Measurements from ENCODE around the gene ZNF559.
"Not testable (repeated sequence)": the region's sequence is repeated elsewhere in the genome, so short reads cannot be mapped to it uniquely, and the experiment has no call there.

ZNF559 gene

DNA sequence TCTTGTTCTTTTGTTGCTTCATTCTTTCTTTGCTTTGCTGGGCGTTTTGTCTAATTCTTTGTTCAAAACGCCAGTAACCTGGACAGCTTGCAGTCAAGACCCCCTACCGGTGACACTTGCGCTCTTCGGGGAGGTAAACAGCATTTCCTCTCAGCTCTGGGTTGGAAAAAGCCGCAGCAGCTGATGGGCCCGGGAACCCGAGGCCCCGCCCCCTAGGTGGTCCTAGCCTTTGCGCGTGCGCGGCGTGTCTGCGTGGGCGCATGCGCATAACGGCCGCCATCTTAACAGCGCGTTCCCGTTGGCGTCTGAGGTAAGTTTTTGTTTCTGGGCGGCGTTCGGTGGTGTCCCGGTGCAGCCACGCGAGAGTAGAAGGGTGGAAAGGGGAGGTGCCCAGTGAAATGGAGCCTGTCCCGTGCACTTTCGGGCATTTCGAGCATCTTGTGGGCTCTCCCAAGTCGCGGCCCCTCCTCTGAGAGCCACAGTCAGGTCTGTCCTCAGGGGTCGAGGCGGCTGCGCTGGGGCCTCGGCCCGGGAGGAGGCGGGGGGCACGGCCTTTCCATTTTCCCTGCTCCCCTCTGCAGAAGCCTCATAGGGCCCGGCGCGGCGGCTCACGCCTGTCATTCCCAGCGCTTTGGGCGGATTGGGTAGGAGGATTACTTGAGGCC, at the start of gene ZNF559:
TSS of gene ZNF559 (plus strand) at position 261 of the 665 bp plus-strand sequence. CDS start 14,371 bp downstream, outside the sequence.
- peak; percentile 93 to 96 (median 95) for DNase-seq (ENCODE audit: low read depth in 3 of 3)

DNA sequence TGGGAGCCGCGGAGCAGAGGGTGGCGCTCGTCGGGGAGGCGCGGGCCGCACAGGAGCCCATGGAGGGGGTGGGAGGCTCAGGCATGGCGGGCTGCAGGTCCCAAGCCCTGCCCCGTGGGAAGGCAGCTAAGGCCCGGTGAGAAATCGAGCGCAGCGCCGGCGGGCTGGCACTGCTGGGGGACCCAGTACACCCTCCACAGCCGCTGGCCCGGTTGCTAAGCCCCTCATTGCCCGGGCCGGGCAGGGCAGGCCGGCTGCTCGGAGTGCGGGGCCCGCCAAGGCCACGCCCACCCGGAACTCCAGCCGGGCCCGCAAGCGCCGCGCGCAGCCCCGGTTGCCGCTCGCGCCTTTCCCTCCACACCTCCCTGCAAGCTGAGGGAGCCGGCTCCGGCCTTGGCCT, 40.5 kb upstream of the ZNF559 start:
- DNase-seq (ENCODE audit: low read depth in 3 of 3): not testable (repeated sequence)

DNA sequence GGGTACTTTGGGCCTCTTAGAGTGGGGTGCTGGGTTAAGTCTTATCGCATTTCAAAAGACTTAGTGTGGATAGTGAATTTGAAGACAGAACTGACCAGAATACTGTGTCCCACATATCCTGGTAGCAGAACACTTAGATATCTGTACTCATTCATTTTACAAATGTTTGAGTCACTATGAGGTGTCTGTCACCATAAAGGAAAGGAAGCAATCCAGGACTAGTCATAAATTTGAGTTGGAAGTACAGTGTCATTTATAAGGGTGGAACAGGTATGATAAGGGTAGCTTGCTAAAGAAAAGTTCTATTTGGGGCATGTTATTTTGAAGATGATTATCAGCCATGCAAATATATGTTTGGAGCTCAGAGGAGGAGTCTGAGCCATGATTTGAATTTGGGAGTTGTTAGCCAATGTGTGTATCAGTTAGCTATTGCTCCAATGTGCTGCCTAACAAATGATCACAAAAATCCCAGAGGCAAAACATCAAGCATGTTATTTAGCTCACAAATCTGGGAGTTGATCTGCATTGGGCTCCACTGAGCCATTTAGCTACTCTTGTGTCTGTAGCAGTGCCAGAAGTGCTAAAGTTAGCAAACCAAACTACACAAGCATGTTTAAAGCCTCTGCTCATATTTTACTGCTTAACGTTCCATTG, 34.6 kb upstream of the ZNF559 start:
- DNase-seq (ENCODE audit: low read depth in 3 of 3): no peak

DNA sequence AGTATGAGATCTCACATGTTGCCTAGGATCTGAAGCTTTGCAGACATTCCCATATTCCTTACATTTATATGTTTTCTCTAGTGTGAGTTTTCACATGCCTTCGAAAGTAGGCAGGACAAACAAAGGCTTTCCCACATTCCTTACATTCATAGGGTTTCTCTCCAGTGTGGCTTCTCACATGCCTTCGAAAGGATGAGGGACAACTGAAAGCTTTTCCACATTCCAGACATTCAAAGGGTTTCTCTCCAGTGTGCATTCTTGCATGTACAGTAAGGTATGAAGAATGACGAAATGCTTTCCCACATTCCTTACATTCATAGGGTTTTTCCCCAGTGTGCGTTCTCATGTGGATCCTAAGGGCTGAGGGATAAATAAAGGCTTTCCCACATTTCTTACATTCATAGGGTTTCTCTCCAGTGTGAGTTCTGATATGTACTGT, 28.5 kb upstream of the ZNF559 start:
- no peak for DNase-seq (ENCODE audit: low read depth in 3 of 3)

DNA sequence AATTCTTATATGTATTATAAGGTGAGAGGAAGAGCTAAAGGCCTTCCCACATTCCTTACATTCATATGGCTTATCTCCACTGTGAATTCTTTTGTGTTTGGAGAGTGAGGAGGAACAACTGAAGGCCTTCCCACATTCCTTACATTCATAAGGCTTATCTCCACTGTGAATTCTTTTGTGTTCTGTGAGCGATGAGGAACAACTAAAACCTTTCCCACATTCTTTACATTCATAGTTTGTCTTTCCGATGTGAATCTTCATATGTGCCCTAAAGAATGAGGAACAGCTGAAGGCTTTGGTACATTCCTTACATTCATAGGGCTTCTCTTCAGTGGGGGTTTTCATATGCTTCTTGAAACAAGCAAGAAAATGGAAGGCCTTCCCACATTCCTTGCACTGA, 27.6 kb upstream of the ZNF559 start:
- DNase-seq (ENCODE audit: low read depth in 3 of 3): no peak

DNA sequence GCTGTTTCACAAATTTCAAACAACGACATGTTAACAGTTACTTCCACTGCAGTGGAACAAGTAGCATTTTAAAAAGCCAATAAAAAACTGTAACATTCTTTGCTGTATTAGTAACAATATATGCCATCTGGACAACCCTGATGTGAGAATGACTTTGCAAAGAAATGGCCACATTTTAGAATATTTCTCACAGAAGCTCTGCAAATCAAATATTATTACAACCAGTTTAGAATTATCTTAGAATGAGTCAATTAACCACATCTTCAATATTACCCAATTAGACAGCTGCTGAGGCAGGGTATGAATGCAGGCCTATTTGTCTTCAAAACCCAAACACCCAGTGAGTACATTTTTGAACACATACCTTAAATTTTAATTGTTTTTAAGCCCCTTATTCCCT, 17.5 kb upstream of the ZNF559 start:
- DNase-seq (ENCODE audit: low read depth in 3 of 3): no peak

DNA sequence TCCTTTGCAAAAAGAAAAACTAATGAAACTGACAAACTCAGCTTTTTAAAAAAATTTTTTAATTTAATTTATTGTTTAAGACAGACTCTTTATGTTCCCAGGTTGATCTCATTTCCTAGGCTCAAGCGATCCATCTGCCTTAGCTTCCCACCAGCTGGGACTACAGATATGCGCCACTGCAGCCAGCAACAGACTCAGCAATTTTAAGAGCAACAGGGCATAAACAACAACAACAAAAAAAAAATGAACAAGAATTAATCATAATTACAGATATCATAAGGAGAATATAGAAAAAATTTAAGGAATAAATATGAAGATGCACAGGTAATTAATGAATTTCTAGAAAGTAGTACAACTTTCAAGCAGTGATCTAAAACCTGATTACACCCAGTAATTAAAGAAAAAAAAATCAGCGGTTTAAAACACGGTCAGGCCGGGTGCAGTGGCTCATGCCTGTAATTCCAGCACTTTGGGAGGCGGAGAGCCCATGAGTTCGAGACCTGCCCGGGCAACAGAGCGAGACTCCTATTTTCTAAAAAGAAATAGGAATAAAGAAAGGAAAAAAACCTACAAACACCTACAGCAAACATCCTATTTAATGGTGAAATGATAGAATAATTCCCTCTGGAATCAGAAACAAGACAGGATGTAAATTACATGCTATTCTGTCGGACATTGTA, 15.7 kb upstream of the ZNF559 start:
- DNase-seq (ENCODE audit: low read depth in 3 of 3): no peak

DNA sequence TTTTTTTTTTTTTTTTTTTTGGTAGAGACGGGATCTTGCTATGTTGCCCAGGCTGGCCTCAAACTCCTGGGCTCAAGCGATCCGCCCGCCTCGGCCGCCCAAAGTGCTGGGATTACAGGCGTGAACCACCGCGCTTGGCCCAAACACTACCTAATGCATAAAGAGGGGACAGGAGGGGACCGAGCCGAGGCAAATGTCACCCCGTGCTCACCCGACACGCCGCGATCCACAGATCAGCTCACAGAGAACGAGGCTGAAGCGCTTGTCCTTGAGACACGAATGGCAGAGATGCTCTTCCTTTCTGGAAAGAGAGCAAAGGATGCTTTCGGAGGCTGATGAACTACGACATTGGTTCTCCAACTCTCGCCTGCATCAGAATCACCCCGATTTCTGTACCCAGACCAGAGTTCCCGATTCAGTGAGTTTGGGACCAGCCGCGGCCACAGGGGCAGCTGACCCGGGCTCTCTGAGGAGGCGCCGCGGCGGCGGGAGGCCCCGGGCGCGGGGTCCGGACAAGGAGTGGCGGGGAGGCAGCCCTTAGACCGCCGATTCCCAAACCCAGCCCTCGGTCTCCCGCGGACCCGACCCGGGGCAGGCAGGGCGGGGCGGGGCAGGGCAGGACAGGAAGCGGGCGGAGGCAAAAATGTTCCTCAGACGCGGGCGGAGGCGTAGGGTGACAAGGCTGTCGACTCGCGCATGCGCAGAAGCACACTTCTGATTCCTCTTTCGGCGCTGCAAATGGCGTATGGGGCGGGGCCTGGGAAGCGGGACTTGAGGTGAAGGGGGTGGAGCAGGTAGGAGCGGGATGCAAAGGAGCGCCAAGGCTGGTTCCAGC, 14.6 kb upstream of the ZNF559 start, which contains the start of gene ZNF699:
TSS of gene ZNF699 (minus strand) at position 700 of the 835 bp plus-strand sequence. CDS start 4,719 bp downstream, outside the sequence.
- peak; percentile 98 to 99 (median 98) for DNase-seq (ENCODE audit: low read depth in 3 of 3)

DNA sequence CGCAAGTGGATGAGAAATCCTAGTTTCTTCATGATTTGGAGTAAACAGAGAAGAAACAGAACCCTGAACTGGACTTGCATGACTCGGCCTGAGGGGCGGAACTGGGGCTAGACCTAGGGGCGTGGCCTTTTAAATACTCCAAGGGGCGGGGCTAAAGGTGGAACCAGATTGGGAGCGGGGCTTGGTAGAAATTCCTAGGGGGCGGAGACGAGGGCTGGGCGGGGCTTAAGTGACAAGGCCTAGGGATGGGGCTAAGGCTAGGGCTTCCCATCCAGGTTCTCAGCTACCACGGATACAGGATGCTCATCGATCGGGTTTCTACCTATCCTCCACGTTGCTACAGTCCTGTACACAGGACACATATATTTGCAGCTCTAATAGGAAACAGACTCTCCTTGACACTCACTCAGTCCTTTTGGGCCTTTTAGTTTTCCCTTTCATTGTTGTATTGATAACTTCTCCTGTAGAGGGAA, 14.0 kb upstream of the ZNF559 start:
- DNase-seq (ENCODE audit: low read depth in 3 of 3): no peak

DNA sequence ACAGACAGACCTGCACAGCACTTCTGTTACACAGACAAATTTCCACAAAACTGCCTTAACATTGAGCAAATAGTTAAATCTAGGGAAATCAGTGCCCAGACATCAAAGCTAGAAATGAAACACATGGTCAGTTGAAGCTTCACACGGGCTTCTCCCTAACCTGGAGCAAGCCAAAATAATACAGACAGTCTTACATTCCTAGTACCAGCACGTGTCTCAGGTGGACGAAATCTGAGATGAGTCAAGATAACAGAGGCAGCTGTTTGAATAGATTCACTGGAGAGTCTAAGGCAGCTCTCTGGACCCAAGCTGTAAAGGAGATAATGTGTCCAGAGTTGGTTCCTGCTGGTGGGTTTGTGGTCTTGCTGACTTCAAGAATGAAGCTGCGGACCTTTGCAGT, 10.2 kb upstream of the ZNF559 start:
- no peak for DNase-seq (ENCODE audit: low read depth in 3 of 3)

DNA sequence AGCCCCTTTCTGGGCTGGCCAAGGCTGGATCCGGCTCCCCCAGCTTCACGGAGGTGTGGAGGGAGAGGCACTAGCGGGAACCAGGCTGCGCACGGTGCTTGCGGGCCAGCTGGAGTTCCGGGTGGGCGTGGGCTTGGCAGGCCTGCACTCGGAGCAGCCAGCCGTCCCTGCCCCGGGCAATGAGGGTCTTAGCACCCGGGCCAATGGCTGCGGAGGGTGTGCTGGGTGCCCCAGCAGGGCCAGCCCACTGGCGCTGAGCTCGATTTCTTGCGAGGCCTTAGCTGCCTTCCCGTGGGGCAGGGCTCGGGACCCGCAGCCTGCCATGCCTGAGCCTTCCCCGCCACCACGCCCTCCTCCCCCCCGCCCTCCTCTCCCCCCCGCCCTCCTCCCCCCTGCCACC, 2.6 kb upstream of the ZNF559 start:
- no peak for DNase-seq (ENCODE audit: low read depth in 3 of 3)

DNA sequence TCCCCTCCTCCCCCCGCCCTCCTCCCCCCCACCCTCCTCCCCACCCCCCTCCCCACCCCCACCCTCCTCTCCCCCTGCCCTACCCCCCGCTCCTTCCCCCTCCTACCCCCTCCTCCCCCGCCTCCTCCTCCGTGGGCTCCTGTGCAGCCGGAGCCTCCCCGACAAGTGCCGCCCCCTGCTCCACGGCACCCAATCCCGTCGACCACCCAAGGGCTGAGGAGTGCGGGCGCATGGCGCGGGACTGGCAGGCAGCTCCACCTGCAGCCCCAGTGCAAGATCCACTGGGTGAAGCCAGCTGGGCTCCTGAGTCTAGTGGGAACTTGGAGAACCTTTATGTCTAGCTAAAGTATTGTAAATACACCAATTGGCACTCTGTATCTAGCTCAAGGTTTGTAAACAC, 2.2 kb upstream of the ZNF559 start:
- DNase-seq (ENCODE audit: low read depth in 3 of 3): not testable (repeated sequence)

DNA sequence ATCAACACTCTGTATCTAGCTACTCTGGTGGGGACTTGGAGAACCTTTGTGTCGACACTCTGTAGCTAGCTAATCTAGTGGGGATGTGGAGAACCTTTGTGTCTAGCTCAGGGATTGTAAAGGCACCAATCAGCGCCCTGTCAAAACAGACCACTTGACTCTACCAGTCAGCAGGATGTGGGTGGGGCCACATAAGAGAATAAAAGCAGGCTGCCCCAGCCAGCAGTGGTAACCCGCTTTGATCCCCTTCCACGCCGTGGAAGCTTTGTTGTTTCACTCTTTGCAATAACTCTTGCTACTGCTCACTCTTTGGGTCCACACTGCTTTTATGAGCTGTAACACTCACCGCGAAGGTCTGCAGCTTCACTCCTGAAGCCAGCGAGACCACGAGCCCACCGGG, 1.8 kb upstream of the ZNF559 start:
- not testable (repeated sequence) for DNase-seq (ENCODE audit: low read depth in 3 of 3)

DNA sequence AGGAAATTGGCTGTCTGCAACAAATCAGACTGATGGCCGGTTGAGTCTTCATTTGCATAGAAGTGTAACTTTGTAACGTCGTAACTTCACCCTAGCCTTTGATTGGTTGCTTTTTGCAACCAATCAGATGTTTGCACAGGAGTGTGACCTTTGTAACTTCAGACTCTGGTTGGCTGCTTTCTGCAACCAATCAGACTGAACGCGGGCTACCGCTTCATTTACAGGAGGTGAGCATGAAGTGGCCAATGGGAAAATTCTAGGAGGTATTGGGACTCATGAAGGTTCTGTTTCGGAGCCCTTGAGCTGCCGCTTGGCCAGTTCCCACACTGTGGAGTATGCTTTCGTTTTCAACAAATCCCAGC, 441 bp upstream of the ZNF559 start:
- DNase-seq (ENCODE audit: low read depth in 3 of 3): peak in 1 of 3 experiments; percentile 15

DNA sequence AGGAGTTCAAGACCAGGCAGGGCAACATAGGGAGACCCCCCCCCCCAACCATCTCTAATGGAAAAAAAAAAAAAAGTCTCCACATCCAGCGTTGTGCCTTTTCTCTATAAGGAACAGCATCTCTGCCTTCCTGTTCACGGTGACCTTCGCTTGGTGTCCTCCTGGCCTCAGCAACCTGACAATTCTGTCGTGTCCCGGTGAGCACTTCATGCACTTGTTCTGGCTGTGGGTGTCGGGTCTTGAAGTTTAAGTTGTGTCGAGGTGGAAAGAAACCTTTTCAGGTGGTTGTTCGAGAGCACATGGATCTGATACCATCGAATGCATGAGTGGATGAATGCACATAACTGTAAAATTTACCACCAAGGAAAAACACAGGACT, 594 bp downstream of the ZNF559 start:
- DNase-seq (ENCODE audit: low read depth in 3 of 3): no peak

DNA sequence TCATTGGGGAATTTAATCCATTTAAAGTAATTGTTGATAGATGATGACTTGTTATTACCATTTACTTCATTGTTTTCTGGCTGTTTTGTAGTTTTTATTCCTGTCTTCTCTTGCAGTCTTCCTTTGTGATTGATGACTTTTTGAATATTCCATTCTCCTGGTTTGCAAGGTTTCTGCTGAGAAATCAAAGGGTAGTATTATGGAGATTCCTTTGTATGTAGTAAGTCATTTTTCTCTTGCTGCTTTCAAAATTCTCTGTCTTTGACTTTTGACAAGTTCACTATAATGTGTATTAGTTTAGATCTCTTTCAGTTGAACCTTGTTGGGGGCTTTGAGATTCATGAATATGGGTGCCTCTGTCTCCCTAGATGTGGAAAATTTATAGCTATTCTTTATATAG, 6.0 kb downstream of the ZNF559 start:
- DNase-seq (ENCODE audit: low read depth in 3 of 3): no peak

DNA sequence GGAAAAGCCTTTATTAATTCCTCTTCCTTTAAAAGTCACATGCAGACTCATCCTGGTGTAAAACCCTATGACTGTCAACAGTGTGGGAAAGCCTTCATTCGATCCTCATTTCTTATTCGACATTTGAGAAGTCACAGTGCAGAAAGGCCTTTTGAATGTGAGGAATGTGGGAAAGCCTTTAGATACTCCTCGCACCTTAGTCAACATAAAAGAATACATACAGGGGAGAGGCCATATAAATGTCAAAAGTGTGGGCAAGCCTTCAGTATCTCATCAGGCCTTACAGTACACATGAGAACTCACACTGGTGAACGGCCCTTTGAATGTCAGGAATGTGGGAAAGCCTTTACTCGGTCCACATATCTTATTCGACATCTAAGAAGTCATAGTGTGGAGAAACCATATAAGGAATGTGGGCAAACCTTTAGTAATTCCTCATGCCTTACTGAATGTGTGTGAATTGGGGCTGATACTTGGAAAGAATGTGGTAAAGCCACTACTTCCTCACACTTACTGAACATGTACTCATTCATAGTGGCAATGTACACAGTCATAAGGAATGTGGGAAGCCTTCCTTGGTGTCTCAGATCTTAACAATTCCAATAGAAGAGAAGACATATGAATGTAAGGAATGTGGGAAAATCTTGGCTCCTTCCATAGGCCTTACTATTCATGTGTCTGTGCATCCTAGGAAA, 18.8 kb downstream of the ZNF559 start:
- DNase-seq (ENCODE audit: low read depth in 3 of 3): no peak

DNA sequence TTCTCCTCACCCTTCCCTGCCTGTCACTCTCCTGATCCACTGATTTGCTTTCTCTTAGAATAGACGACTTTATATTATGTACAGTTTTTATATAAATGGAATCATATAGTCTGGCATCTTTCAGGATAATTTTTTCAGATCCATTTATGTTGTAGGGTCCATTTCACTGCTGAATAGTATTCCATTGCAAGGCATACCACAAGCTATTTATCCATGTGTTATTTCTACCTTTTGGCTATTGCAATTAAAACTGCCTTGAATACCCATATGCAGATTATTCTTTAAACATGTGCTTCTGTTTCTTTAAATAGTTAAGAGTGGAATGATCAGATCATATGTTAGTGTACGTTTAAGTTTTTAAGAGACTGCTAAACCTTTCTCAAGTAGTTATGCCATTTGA, 21.0 kb downstream of the ZNF559 start:
- no peak for DNase-seq (ENCODE audit: low read depth in 3 of 3)

DNA sequence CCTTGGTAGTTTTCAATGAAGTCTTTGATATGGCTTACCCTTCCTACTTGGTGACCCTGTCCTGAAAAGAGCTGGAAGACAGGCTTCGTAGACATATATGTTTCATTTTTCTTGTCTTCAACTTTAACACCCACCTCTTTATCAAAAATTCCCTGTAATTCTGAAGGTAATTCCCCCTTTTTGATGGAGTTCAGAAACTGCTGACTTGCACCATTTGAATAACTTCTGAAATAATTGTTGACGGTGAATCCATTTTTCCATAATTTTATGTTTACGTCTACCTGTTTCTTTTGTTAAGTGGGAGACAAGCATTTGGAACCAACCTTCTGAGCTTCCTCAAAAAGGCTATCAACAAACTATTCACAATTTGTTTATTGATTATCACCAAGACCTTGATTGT, 24.3 kb downstream of the ZNF559 start:
- no peak for DNase-seq (ENCODE audit: low read depth in 3 of 3)

DNA sequence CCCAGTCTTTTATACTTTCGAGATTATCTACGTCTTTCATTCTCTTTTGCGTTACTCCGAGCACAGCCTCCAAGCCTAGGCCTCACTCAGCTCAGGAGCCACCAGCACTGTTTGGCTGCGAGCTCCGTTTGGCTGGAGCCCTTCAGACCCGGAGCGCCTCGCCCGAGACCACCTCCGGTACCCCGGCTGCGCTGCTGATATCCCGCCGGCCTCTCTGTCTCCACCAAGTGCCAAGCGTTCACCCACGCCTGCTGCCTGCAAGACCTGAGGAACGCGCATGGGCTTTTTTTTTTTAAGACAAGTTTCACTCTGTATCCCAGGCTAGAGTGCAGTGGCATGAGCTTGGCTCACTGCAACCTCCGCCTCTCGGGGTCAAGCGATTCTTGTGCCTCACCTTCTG, 24.7 kb downstream of the ZNF559 start:
- no peak for DNase-seq (ENCODE audit: low read depth in 3 of 3)

DNA sequence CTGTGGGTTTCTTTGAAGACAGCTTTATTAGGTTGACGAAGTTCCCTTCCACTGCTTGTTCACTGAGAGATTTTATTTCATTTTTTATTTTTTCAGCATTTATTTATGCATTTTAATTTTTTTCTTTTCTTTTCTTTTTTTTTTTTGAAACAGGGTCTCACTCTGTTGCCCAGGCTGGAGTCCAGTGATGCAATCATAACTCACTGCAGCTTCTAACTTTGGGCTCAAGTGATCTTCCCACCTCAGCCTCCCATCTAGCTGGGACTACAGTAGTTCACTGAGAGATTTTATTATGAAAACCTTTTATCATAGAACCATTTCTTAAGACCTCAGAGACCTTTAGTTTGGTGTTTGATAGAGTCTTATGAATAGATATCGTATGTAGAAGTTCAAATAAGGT, 28.5 kb downstream of the ZNF559 start:
- no peak for DNase-seq (ENCODE audit: low read depth in 3 of 3)
